Measurements from ENCODE around the gene TRIM3. TPM values are rescaled to one million over a fixed set of nuclear protein-coding genes. Genes with fewer than 3 reads are reported as not detected.

Gene TRIM3
- total RNA-seq, 1 donor from 2014 or later = 65.4 TPM

DNA sequence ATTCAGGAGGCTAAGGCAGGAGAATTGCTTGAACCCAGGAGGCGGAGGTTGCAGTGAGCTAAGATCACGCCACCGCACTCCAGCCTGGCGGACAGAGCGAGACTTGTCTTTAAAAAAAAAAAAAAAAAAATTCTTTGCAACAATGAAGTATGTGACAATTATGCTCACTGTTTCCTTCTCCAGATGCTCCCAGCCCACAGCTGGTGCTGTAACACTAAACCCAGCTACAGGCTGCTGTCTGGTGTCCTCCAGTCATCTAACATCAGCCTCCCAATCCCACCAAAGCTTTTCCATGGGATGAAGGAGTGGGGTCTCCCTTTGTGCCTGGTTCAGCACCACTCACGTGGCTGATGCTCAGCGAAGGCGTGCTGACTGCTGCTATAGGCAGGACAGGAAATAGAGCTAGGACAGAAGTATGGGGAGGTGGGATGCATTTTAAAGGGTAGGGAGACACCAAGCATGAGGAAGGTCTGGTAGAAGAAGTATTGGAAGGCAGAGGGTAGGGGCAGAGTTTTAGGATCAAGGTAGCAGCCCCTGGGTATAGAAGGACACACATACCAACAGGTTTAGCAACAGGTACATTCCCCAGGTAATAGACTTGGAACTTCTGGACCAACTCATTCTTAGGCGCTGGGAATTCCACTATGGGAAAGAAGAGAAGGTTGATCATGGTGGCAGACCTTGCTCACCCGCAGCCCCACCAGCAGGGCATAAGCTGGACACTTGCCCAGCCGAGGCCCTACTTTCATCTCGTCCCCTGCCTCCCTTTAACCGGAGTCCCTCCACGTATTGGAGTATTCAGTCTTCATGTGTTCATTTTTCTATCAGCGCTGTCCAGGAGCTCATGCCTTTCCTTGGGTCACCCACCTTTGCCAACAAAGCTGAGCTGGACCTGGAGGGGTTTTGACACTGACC is 73.1 kb downstream of the TRIM3 start:
- DNase-seq = no peak

Other genes with a start within 250 kb of the TRIM3 start
- 19.8 TPM for gene FHIP1B, start 239.3 kb downstream of the TRIM3 start, total RNA-seq
- 0.31 TPM for gene CNGA4, start 234.9 kb downstream of the TRIM3 start, total RNA-seq
- 5.3 TPM for gene CCKBR, start 214.1 kb downstream of the TRIM3 start, total RNA-seq
- gene CAVIN3, start 153.4 kb downstream of the TRIM3 start, total RNA-seq = 2.5 TPM
- gene SMPD1, start 83.5 kb downstream of the TRIM3 start, total RNA-seq = 8.1 TPM
- 266 TPM for gene APBB1, start 54.8 kb downstream of the TRIM3 start, total RNA-seq
- 2.3 TPM for gene HPX, start 33.0 kb downstream of the TRIM3 start, total RNA-seq
- gene ARFIP2, start 7.4 kb upstream of the TRIM3 start, total RNA-seq = 25.3 TPM
- gene TIMM10B, start 7.6 kb upstream of the TRIM3 start, total RNA-seq = 26.7 TPM
- 3.4 TPM for gene DNHD1, start 23.3 kb upstream of the TRIM3 start, total RNA-seq
- 17.5 TPM for gene RRP8, start 129.7 kb upstream of the TRIM3 start, total RNA-seq
- gene ILK, start 129.8 kb upstream of the TRIM3 start, total RNA-seq = 44.9 TPM
- 15.3 TPM for gene TAF10, start 138.3 kb upstream of the TRIM3 start, total RNA-seq
- 7.3 TPM for gene TPP1, start 145.5 kb upstream of the TRIM3 start, total RNA-seq
- gene DCHS1, start 181.9 kb upstream of the TRIM3 start, total RNA-seq = 49.9 TPM
- 22.3 TPM for gene MRPL17, start 209.4 kb upstream of the TRIM3 start, total RNA-seq

All from occipital lobe (tissue), 2 donors.